SK-N-SH treated with all-trans-retinoic acid at 6 μM for 48 hours (cell line): ENCODE results near the gene HOXC9.

Experiments used
- OSR1 ChIP-seq: fragments of 250-450 bp; sonication (Bioruptor Pico); IDR thresholded peaks from 2 replicates; pipeline ENCODE4 v1.8.0; 2022; ENCODE audit warnings: moderate library complexity, mild to moderate bottlenecking, inconsistent platforms
- ZFP3 ChIP-seq: fragments of 250-450 bp; sonication (Bioruptor Pico); IDR thresholded peaks from 2 replicates; pipeline ENCODE4 v1.5.0; 2020; ENCODE audit warnings: mild to moderate bottlenecking, moderate library complexity

GRCh38 chr12:53999559-54000115, 324 bp upstream of the HOXC9 start:
- TF ChIP-seq ZFP3 (CRISPR knock-in tag) (peak; percentile 72), OSR1 (no peak)
